Sigmoid colon (tissue), 7 donors: ENCODE data around the gene ADAMTS2. TPM values are rescaled to one million over a fixed set of nuclear protein-coding genes. Genes with fewer than 3 reads are reported as not detected.
A peak's percentile ranks its signal among the peaks of the same experiment; 100 is the strongest.

Experiments used
- DNase-seq: peaks from one replicate; pipeline ENCODE4 v3.0.0-alpha.2; 2019
- H3K27ac ChIP-seq, 4 donors: fragments of 200-600 bp; sonication (generic); one replicate each; pipeline ENCODE4 v1.5.1; 2016 to 2019; ENCODE audit warnings: mild to moderate bottlenecking in 1 of 4
- H3K27me3 ChIP-seq, 3 donors: fragments of 200-600 bp; sonication (generic); one replicate each; pipeline ENCODE4 v1.5.1; 2019; ENCODE audit warnings: mild to moderate bottlenecking in 1 of 3
- H3K36me3 ChIP-seq, 4 donors: fragments of 200-600 bp; sonication (generic); one replicate each; pipeline ENCODE4 v1.5.1; 2016 to 2019
- H3K4me1 ChIP-seq, 4 donors: fragments of 200-600 bp; sonication (generic); one replicate each; pipeline ENCODE4 v1.5.1; 2017 to 2019
- H3K4me3 ChIP-seq, 4 donors: fragments of 200-600 bp; sonication (generic); one replicate each; pipeline ENCODE4 v1.5.1; 2017 to 2019; ENCODE audit warnings: mild to moderate bottlenecking in 2 of 4, moderate library complexity in 1 of 4
- H3K9me3 ChIP-seq, 4 donors: fragments of 200-600 bp in 3 of 4; sonication (generic) in 3 of 4; one replicate each; pipeline versions ENCODE4 v1.5.1 to v1.6.1; 2013 to 2019
- EP300 ChIP-seq, 4 donors: sonication (generic); formaldehyde crosslinking; IDR thresholded peaks; one replicate each; pipeline ENCODE4 v1.6.1; 2017; ENCODE audit warnings: antibody characterized with exemption in 4 of 4
- POLR2A ChIP-seq, 2 donors: fragments of 450-650 bp; IDR thresholded peaks; one replicate each; pipeline ENCODE4 v1.6.1; 2016; ENCODE audit warnings: antibody characterized with exemption in 2 of 2, mild to moderate bottlenecking in 2 of 2, moderate library complexity in 2 of 2
- POLR2AphosphoS5 ChIP-seq, 4 donors: sonication (generic); formaldehyde crosslinking; IDR thresholded peaks; one replicate each; pipeline ENCODE4 v1.6.1; 2017; ENCODE audit warnings: antibody characterized with exemption in 4 of 4
- WGBS, 2 donors: extraction: QIAGEN DNeasy Blood & Tissue Kit; methylation state at CpG; one replicate each; pipeline ENCODE4 v1.1.7; 2013; 5-methylcytosine and 5-hydroxymethylcytosine counted together
- intact Hi-C: fragments of 100-400 bp; cut with DNase I; formaldehyde crosslinking; loops from one replicate; pipeline ENCODE4 v1.15.1; 2023
- polyA plus RNA-seq, 3 donors: library from polyadenylated mRNA; stranded (reverse); fragments of 200-250 nt; gene quantifications; one replicate each; pipeline ENCODE4 v1.2.3, GENCODE V29; 2013
- total RNA-seq, 4 donors: library from RNA; depleted of rRNA; stranded (reverse); fragments of >200 nt; gene quantifications; one replicate each; pipeline ENCODE4 v1.1.0, GENCODE V29; 2016
- TF ChIP-seq, protein P1 (sequence below), 4 experiments: fragments of 450-650 bp in 3 of 4; fragments of 200-600 bp in 1 of 4; IDR thresholded peaks; one replicate each; pipeline ENCODE4 v1.5.1; 2016 to 2019; ENCODE audit warnings: antibody characterized with exemption in 4 of 4, mild to moderate bottlenecking in 3 of 4, moderate library complexity in 2 of 4
- donor health status: healthy with polysubstance abuse.
- donor health status: Bipolar disorder and iron deficiency.
- donor health status: healthy.

The ADAMTS2 gene
- total and polyA plus RNA-seq, 7 donors, result 0.69 to 33.2 (median 9.2) TPM

DNA sequence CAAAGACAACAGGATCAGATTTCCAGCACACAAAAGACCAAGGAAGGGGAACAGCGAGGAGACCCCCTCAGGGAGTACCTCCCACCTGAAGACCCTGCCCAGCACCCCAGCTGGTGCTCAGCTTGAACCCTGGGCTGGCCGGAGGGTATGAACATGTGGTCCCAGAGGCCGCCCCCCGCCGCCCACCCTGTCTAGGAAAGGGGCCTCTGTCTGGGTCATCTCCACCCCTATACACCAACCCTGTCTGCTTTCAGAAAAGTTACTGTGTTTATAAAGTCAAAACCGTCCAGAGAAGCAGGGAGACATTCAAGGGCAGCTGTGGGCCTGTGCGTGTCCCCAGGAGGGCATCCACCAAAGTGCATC is 72.2 kb downstream of the ADAMTS2 start:
- H3K9me3 ChIP-seq, result no peaks in the 10 kb centered on the region
- H3K4me1 ChIP-seq, result peaks cover 0 to 55% (median 41%) of the 10 kb centered on the region in 4 donors
- intact Hi-C loops, result no loop called here
- H3K4me3 ChIP-seq, result no peak overlapping the region
- H3K27me3 ChIP-seq, result no peaks in the 10 kb centered on the region
- TF ChIP-seq POLR2A (IDR thresholded peaks at IDR 0.05) (no peak), POLR2AphosphoS5 (IDR thresholded peaks at IDR 0.05) (no peak), EP300 (IDR thresholded peaks at IDR 0.05) (no peak)
- TF ChIP-seq, protein P1, sequence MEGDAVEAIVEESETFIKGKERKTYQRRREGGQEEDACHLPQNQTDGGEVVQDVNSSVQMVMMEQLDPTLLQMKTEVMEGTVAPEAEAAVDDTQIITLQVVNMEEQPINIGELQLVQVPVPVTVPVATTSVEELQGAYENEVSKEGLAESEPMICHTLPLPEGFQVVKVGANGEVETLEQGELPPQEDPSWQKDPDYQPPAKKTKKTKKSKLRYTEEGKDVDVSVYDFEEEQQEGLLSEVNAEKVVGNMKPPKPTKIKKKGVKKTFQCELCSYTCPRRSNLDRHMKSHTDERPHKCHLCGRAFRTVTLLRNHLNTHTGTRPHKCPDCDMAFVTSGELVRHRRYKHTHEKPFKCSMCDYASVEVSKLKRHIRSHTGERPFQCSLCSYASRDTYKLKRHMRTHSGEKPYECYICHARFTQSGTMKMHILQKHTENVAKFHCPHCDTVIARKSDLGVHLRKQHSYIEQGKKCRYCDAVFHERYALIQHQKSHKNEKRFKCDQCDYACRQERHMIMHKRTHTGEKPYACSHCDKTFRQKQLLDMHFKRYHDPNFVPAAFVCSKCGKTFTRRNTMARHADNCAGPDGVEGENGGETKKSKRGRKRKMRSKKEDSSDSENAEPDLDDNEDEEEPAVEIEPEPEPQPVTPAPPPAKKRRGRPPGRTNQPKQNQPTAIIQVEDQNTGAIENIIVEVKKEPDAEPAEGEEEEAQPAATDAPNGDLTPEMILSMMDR (IDR thresholded peaks at IDR 0.05), result no peak
- WGBS, 2 donors, result 78 to 84% methylated on average over 7 of the region's 7 CpGs
- peak; percentile 56 for DNase-seq
- H3K27ac ChIP-seq, result peak overlapping the region in 2 of 4 donors; percentile 49 to 74
- H3K36me3 ChIP-seq, result no peaks in the 10 kb centered on the region

DNA sequence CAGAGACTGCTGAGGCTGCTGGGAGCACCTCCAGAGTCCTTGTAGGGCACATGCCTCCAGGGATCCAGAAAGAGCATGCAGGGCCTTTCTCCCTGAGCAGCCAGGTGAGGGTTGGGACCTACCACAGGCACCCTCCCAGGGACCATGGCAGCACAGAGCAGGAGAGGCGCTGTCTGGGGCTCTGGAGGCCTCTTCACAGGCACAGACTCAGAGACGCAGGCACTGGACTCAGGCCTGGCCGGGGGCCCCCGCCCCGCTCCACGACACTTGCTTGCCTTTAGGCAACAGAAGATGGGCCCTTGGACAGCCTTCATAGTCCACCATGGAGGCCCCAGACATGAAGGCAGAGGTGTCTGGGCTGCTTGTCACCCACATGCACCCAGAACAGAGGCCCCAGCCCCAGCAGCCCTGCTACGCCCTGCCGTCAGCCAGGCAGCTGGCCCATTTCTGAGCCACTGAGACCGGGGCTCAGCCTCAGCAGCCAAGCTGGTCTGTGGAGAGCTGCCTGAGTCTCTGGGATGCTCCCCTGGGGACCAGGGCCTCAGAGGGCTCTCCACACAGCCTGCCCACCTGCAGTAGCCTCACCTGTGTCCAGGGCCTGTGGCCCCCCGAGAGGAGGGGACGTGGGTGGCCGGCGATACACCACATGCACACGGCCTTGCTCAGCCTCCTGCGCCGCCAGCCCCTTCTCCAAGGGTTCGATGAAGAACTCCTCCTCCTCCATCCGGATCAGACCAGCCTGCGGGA is 72.8 kb downstream of the ADAMTS2 start:
- intact Hi-C loops, result no loop called here
- peak overlapping the region in 2 of 4 donors; percentile 49 to 74 for H3K27ac ChIP-seq

DNA sequence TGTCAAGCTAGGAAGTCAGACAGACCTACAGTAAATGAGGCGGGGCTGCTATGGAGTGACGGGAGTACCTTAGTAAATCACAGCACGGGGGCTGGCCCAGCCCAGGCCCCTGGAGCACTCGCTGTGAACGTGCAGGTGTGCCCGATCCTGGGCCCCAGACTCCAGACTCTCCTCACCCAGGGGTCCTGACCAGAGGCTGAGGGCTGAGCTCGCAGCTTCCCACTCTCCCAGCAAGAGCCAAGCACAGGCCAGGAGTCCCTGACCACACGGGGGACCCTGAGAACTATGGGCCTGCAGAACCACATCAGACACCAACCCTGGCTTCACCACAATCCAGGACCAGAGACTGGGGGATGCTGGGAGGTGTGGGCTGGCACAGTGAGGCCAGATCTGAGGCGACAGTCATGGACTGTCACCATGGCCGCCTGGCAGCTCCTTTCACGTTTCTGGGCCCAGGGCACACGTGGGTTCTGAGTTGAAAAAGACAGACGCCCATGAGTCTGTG is 73.4 kb downstream of the ADAMTS2 start:
- WGBS, 2 donors, result 60 to 80% methylated on average over 13 of the region's 13 CpGs
- peak; percentile 61 for DNase-seq
- H3K4me1 ChIP-seq, result peaks cover 0 to 65% (median 50%) of the 10 kb centered on the region in 4 donors
- no peaks in the 10 kb centered on the region for H3K9me3 ChIP-seq
- no peak overlapping the region for H3K4me3 ChIP-seq
- TF ChIP-seq EP300 (IDR thresholded peaks at IDR 0.05) (no peak), POLR2A (IDR thresholded peaks at IDR 0.05) (no peak), POLR2AphosphoS5 (IDR thresholded peaks at IDR 0.05) (no peak)
- TF ChIP-seq, protein P1 (IDR thresholded peaks at IDR 0.05), result no peak
- H3K27me3 ChIP-seq, result no peaks in the 10 kb centered on the region
- no peaks in the 10 kb centered on the region for H3K36me3 ChIP-seq
- intact Hi-C loops, result no loop called here
- H3K27ac ChIP-seq, result peak overlapping the region in 3 of 4 donors; percentile 14 to 74 (median 67)

More for the DNA sequence above, 72.8 kb downstream of the ADAMTS2 start:
- Histone ChIP-seq H3K36me3 (no peaks in the 10 kb centered on the region), H3K9me3 (no peaks in the 10 kb centered on the region), H3K27me3 (no peaks in the 10 kb centered on the region), H3K4me1 (peaks cover 0 to 61% (median 45%) of the 10 kb centered on the region in 4 donors), H3K4me3 (no peak overlapping the region)
- DNase-seq, result peak; percentile 64
- WGBS, 2 donors, result 89 to 90% methylated on average over 19 of the region's 19 CpGs
- TF ChIP-seq EP300 (IDR thresholded peaks at IDR 0.05) (no peak), POLR2A (IDR thresholded peaks at IDR 0.05) (no peak)
- TF ChIP-seq, protein P1 (IDR thresholded peaks at IDR 0.05), result no peak

DNA sequence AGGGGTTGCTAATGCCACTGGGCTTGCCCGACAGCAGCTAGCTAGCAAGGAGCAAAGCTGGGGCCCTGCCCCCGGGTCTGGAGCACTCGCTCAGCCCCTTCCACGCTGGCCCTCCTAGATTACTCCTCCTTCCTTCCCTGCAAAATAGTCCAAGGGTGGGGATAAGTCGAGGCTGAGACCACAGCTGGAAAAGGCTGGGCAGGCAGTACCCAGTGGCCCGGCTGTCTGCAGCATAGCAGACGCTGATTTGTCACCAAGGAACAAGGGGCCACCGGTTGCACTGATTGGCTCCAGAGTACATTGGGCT is 73.9 kb downstream of the ADAMTS2 start:
- no peak for DNase-seq
- Histone ChIP-seq H3K36me3 (no peaks in the 10 kb centered on the region), H3K27me3 (no peaks in the 10 kb centered on the region), H3K9me3 (no peaks in the 10 kb centered on the region), H3K4me1 (peaks cover 0 to 65% (median 50%) of the 10 kb centered on the region in 4 donors), H3K27ac (peak overlapping the region; percentile 33 to 74 (median 50)), H3K4me3 (no peak overlapping the region)
- TF ChIP-seq, protein P1 (IDR thresholded peaks at IDR 0.05), result no peak
- intact Hi-C loops, result no loop called here
- 67 to 79% methylated on average over 8 of the region's 8 CpGs for WGBS, 2 donors
